Fibroblast of peridontal ligament (primary cell): ENCODE measurements around the gene KCNT1.

ENCODE experiments used
- DNase-seq: peaks from one replicate; pipeline ENCODE4 v3.0.0-alpha.2; 2010; ENCODE audit errors: extremely low read depth

Gene KCNT1

GRCh38 chr9:135726138-135726853, 24.3 kb downstream of the KCNT1 start:
- no peak for DNase-seq

GRCh38 chr9:135727257-135727875, 25.4 kb downstream of the KCNT1 start:
- DNase-seq: no peak

- DNase-seq: no peak
Observed at GRCh38 chr9:135728436-135729110, 26.6 kb downstream of the KCNT1 start.

- no peak for DNase-seq
Observed at GRCh38 chr9:135729480-135729879, 27.5 kb downstream of the KCNT1 start.

GRCh38 chr9:135731454-135731853, 29.5 kb downstream of the KCNT1 start:
- no peak for DNase-seq

GRCh38 chr9:135732569-135733257, 30.7 kb downstream of the KCNT1 start:
- DNase-seq: no peak

- no peak for DNase-seq
Observed at GRCh38 chr9:135734616-135735144, 32.7 kb downstream of the KCNT1 start.

- DNase-seq: no peak
Observed at GRCh38 chr9:135736272-135736978, 34.4 kb downstream of the KCNT1 start.

GRCh38 chr9:135736979-135737839, 35.2 kb downstream of the KCNT1 start:
- DNase-seq: no peak

GRCh38 chr9:135737840-135738521, 36.0 kb downstream of the KCNT1 start:
- DNase-seq: no peak

- no peak for DNase-seq
Observed at GRCh38 chr9:135739271-135740220, 37.6 kb downstream of the KCNT1 start.

- no peak for DNase-seq
Observed at GRCh38 chr9:135741276-135742219, 39.6 kb downstream of the KCNT1 start.

- DNase-seq: no peak
Observed at GRCh38 chr9:135743021-135743420, 41.0 kb downstream of the KCNT1 start.

GRCh38 chr9:135743546-135744332, 41.8 kb downstream of the KCNT1 start:
- no peak for DNase-seq

- no peak for DNase-seq
Observed at GRCh38 chr9:135744333-135745070, 42.5 kb downstream of the KCNT1 start.

GRCh38 chr9:135745189-135745588, 43.2 kb downstream of the KCNT1 start:
- no peak for DNase-seq
